Parathyroid adenoma (tissue), 2 donors: Measurements from ENCODE around the gene MBD2.

Source experiments
- H2AFZ ChIP-seq: fragments of 300-600 bp; sonication (generic); one replicate; pipeline ENCODE4 v1.7.0; 2017; ENCODE audit warnings: antibody characterized with exemption, mild to moderate bottlenecking
- H3K27ac ChIP-seq: fragments of 300-600 bp; sonication (generic); one replicate; pipeline ENCODE4 v1.7.0; 2017
- H3K27me3 ChIP-seq: fragments of 300-600 bp; sonication (generic); one replicate; pipeline ENCODE4 v1.7.0; 2017; ENCODE audit warnings: low read length; ENCODE audit not compliant: control insufficient read depth, insufficient read depth
- H3K36me3 ChIP-seq: fragments of 300-600 bp; sonication (generic); one replicate; pipeline ENCODE4 v1.7.0; 2017; ENCODE audit warnings: low read length; ENCODE audit not compliant: control insufficient read depth, insufficient read depth
- H3K4me1 ChIP-seq: fragments of 300-600 bp; sonication (generic); one replicate; pipeline ENCODE4 v1.7.0; 2017; ENCODE audit warnings: control low read depth
- H3K4me2 ChIP-seq: fragments of 300-600 bp; sonication (generic); one replicate; pipeline ENCODE4 v1.7.0; 2017; ENCODE audit warnings: low read length
- H3K4me3 ChIP-seq: fragments of 300-600 bp; sonication (generic); one replicate; pipeline ENCODE4 v1.7.0; 2017; ENCODE audit warnings: low read depth, low read length
- H3K79me2 ChIP-seq: fragments of 300-600 bp; sonication (generic); one replicate; pipeline ENCODE4 v1.7.0; 2017; ENCODE audit warnings: control low read depth
- H3K9ac ChIP-seq: fragments of 300-600 bp; sonication (generic); one replicate; pipeline ENCODE4 v1.7.0; 2017; ENCODE audit warnings: mild to moderate bottlenecking
- H3K9me3 ChIP-seq: fragments of 300-600 bp; sonication (generic); one replicate; pipeline ENCODE4 v1.7.0; 2017; ENCODE audit warnings: low read length; ENCODE audit not compliant: control insufficient read depth
- CTCF ChIP-seq: fragments of 300-600 bp; sonication (generic); IDR thresholded peaks from one replicate; pipeline ENCODE4 v1.7.0; 2017; ENCODE audit warnings: antibody characterized with exemption, mild to moderate bottlenecking
- donor health status: primary hyperparathyroidism.

The MBD2 gene

GRCh38 chr18:54135216-54135615 lies 89.3 kb downstream of the MBD2 start:
- Histone ChIP-seq H3K27ac (no peak overlapping the region), H3K4me3 (no peak overlapping the region), H3K36me3 (no peaks in the 10 kb centered on the region), H3K9me3 (no peaks in the 10 kb centered on the region), H3K4me2 (no peak overlapping the region), H3K9ac (no peak overlapping the region), H3K79me2 (no peaks in the 10 kb centered on the region), H3K27me3 (no peaks in the 10 kb centered on the region), H2AFZ (no peak overlapping the region), H3K4me1 (no peaks in the 10 kb centered on the region)
- no peak for TF ChIP-seq CTCF

- Histone ChIP-seq H3K36me3 (no peaks in the 10 kb centered on the region), H2AFZ (no peak overlapping the region)
- no peak for TF ChIP-seq CTCF
Measured at GRCh38 chr18:54134053-54134452, 90.4 kb downstream of the MBD2 start.

GRCh38 chr18:54130631-54131030 lies 93.8 kb downstream of the MBD2 start:
- Histone ChIP-seq H3K27me3 (no peaks in the 10 kb centered on the region), H3K27ac (no peak overlapping the region), H3K4me2 (no peak overlapping the region), H3K9me3 (no peaks in the 10 kb centered on the region), H2AFZ (no peak overlapping the region), H3K36me3 (no peaks in the 10 kb centered on the region), H3K9ac (no peak overlapping the region), H3K4me3 (no peak overlapping the region), H3K4me1 (no peaks in the 10 kb centered on the region), H3K79me2 (no peaks in the 10 kb centered on the region)
- TF ChIP-seq CTCF, result no peak

More at GRCh38 chr18:54134053-54134452, 90.4 kb downstream of the MBD2 start:
- no peak overlapping the region for H3K4me3 ChIP-seq
- no peak overlapping the region for H3K27ac ChIP-seq
- no peak overlapping the region for H3K4me2 ChIP-seq
- H3K79me2 ChIP-seq, result no peaks in the 10 kb centered on the region
- no peak overlapping the region for H3K9ac ChIP-seq
- no peaks in the 10 kb centered on the region for H3K9me3 ChIP-seq
- H3K27me3 ChIP-seq, result no peaks in the 10 kb centered on the region
- no peaks in the 10 kb centered on the region for H3K4me1 ChIP-seq

GRCh38 chr18:54130177-54130576 lies 94.3 kb downstream of the MBD2 start:
- no peak overlapping the region for H3K4me2 ChIP-seq
- no peaks in the 10 kb centered on the region for H3K36me3 ChIP-seq
- no peaks in the 10 kb centered on the region for H3K4me1 ChIP-seq
- H3K4me3 ChIP-seq, result no peak overlapping the region
- no peak overlapping the region for H3K9ac ChIP-seq
- TF ChIP-seq CTCF, result no peak
- H3K9me3 ChIP-seq, result no peaks in the 10 kb centered on the region
- H3K27me3 ChIP-seq, result no peaks in the 10 kb centered on the region
- H3K79me2 ChIP-seq, result no peaks in the 10 kb centered on the region
- no peak overlapping the region for H2AFZ ChIP-seq
- H3K27ac ChIP-seq, result no peak overlapping the region

- Histone ChIP-seq H2AFZ (no peak overlapping the region), H3K9me3 (no peaks in the 10 kb centered on the region), H3K27me3 (no peaks in the 10 kb centered on the region), H3K9ac (no peak overlapping the region), H3K79me2 (no peaks in the 10 kb centered on the region), H3K36me3 (no peaks in the 10 kb centered on the region), H3K27ac (no peak overlapping the region), H3K4me2 (no peak overlapping the region), H3K4me1 (no peaks in the 10 kb centered on the region), H3K4me3 (no peak overlapping the region)
- TF ChIP-seq CTCF, result no peak
Measured at GRCh38 chr18:54129448-54130067, 94.9 kb downstream of the MBD2 start.
